GM18498 (cell line): ENCODE results near the gene SHH.
"Not testable (repeated sequence)": the region's sequence is repeated elsewhere in the genome, so short reads cannot be mapped to it uniquely, and the experiment has no call there.

Experiments used
- ATAC-seq: cut with Tn5 transposase; IDR thresholded peaks from one replicate; pipeline ENCODE4 v1.9.1; 2021; ENCODE audit warnings: mild to moderate bottlenecking, moderate library complexity; ENCODE audit not compliant: unreplicated experiment

SHH gene

GRCh38 chr7:155843426-155844018 lies 31.3 kb upstream of the SHH start:
- ATAC-seq: no peak

- ATAC-seq: no peak
Observed at GRCh38 chr7:155842496-155843265, 30.4 kb upstream of the SHH start.

GRCh38 chr7:155840909-155841308 lies 28.6 kb upstream of the SHH start:
- no peak for ATAC-seq

GRCh38 chr7:155840262-155840885 lies 28.1 kb upstream of the SHH start:
- ATAC-seq: no peak

GRCh38 chr7:155839461-155839860 lies 27.2 kb upstream of the SHH start:
- ATAC-seq: no peak

GRCh38 chr7:155838312-155838711 lies 26.0 kb upstream of the SHH start:
- not testable (repeated sequence) for ATAC-seq

GRCh38 chr7:155837126-155837479 lies 24.8 kb upstream of the SHH start:
- ATAC-seq: no peak

GRCh38 chr7:155836216-155837125 lies 24.2 kb upstream of the SHH start:
- ATAC-seq: no peak

- no peak for ATAC-seq
Observed at GRCh38 chr7:155835446-155836215, 23.4 kb upstream of the SHH start.

GRCh38 chr7:155834486-155835048 lies 22.3 kb upstream of the SHH start:
- ATAC-seq: no peak

- ATAC-seq: no peak
Observed at GRCh38 chr7:155833651-155834050, 21.4 kb upstream of the SHH start.

- ATAC-seq: no peak
Observed at GRCh38 chr7:155832581-155832981, 20.3 kb upstream of the SHH start.

GRCh38 chr7:155831807-155832524 lies 19.7 kb upstream of the SHH start:
- ATAC-seq: no peak

- no peak for ATAC-seq
Observed at GRCh38 chr7:155830961-155831806, 18.9 kb upstream of the SHH start.

- no peak for ATAC-seq
Observed at GRCh38 chr7:155829796-155830470, 17.7 kb upstream of the SHH start.

- no peak for ATAC-seq
Observed at GRCh38 chr7:155825336-155825735, 13.1 kb upstream of the SHH start.

GRCh38 chr7:155824227-155824886 lies 12.1 kb upstream of the SHH start:
- ATAC-seq: no peak

- ATAC-seq: no peak
Observed at GRCh38 chr7:155821851-155822250, 9.6 kb upstream of the SHH start.
